Endometrium (tissue), 2 donors: Measurements from ENCODE around the gene RIPOR3.
"Not testable (repeated sequence)": the region's sequence is repeated elsewhere in the genome, so short reads cannot be mapped to it uniquely, and the experiment has no call there.

Experiments used
- FAIRE-seq: peaks from 2 replicates; lab custom pipeline; 2012; peaks lifted over from hg19 to GRCh38; lab: Jason Lieb, UNC
- donor health status: control.
- donor health status: control.

RIPOR3 gene

DNA sequence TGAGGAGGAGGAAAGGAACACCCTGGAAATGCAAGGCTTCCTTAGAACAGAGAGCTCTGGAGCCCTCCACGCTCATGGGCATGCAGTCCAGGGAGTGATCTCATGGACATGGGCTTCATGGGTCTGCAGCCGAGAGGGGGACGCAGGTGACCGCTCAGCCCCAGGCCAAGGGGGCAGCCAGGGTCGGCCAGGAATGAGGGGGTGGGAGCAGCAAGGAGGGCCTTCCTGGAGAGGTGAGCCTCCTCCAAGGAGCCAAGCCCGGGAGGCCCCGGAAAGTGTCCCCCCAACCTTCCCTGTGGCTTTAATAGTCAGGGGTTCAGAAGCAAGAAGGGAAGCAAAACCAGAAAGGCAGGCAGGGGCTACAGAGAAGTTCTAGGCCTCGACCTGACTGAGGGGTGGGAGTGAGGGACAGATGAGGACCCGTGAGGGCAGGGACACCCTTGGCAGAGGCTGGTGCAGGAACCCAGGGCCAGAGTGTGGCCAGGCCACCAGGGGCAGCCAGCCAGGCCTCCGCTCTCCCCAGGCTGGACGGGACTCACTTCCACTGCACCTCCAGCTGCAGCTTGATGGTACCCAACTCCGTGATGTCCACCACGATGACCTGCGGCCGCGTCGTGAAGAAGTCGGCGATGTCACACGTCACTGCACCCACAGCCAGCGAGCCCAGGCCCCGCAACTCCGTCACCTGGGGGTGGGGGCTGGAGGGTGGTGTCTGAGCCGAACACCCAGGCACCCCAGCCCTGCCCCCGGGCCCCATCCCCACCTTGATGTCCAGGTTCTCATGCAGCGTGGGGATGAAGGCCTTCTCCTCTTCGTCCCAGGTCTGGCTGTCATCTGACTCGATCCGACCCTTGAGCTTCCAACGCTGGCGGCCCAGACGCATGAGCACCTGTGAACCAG lies 83.2 kb downstream of the RIPOR3 start:
- FAIRE-seq = no peak

DNA sequence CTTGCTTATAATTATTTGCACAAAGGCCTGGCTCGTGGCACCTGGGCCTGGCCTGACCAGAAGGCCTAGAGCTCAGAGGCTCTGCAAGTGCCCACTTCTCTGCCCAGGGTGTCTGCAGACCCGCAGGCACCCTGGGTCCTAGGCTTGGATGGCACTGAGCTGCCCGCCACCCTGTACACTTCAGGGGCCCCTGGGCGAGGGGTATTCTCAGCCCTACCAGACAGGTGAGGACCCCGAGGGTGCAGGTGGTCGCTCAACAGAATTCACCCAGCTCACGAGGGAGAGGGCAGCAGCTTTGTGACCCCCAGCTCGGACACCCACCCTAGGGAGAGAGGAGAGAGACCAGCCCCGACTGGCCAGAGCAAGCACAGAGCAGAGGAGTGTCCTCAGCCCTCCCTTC lies 83.9 kb downstream of the RIPOR3 start:
- no peak for FAIRE-seq

DNA sequence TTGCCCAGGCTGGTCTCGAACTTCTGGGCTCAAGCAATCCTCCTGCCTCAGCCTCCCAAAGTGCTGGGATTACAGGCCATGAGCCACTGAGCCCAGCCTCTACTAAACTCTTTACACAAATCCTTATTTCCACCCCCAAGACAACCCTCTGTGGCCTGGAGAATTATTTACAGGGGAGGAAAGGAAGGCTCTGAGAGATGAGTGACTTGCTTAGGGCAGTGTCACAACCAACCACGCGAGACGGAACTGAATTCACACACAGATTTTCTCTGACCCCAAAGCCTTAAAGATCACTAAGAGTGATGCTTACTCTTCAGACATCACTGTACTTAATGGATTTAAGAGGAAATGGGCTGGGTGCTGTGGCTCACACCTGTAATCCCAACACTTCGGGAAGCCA lies 86.2 kb downstream of the RIPOR3 start:
- no peak for FAIRE-seq

DNA sequence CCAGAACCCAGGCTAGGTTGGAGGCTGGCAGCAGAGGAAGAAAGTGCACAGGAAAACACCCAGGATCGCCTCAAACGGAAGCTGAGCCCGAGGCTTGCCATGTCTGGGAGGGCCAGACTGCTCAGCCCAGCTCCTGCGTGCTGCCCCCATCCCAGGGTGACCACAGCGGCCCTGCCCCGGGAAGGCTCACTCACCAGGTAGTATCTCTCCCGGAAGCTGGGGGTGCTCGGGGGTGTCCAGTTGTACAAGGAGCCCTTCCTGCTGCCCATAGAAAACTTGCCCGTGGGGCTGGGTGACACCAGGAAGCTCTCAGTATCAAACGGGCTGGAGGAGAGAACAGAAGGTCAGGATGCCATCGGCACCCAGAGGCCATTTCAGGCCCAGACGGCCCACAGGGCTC lies 86.9 kb downstream of the RIPOR3 start:
- no peak for FAIRE-seq

DNA sequence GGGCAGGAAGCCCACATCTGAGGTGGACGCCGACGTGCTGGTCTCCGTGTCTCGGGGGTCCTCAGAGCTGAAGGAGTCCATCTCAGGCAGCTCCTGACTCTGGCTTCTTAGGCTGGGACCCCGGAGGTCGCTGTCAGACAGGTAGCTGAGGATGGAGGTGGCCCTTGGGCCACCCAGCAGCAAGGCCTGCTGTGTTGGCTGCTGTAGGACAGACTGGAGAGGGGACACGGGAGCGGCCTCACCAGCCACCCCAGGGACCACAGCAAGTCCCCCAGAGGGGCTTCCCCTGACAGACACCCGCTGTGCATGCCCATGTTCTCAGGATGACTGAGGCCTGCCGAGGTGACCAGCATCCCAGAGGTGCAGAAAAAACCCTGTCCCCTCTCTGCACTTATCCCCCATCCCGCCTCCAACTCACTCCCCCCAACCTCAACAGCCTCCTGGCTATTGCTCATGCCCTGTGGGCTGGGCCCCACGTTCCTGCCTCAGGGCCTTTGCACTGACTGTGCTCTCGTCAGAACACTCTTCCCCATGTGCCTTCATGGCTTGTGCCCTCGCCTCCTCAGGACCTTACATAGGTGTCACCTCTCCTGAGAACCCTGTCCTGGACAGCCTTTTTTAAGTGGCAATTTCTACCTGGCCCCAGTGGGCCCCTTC lies 88.8 kb downstream of the RIPOR3 start:
- FAIRE-seq = no peak

DNA sequence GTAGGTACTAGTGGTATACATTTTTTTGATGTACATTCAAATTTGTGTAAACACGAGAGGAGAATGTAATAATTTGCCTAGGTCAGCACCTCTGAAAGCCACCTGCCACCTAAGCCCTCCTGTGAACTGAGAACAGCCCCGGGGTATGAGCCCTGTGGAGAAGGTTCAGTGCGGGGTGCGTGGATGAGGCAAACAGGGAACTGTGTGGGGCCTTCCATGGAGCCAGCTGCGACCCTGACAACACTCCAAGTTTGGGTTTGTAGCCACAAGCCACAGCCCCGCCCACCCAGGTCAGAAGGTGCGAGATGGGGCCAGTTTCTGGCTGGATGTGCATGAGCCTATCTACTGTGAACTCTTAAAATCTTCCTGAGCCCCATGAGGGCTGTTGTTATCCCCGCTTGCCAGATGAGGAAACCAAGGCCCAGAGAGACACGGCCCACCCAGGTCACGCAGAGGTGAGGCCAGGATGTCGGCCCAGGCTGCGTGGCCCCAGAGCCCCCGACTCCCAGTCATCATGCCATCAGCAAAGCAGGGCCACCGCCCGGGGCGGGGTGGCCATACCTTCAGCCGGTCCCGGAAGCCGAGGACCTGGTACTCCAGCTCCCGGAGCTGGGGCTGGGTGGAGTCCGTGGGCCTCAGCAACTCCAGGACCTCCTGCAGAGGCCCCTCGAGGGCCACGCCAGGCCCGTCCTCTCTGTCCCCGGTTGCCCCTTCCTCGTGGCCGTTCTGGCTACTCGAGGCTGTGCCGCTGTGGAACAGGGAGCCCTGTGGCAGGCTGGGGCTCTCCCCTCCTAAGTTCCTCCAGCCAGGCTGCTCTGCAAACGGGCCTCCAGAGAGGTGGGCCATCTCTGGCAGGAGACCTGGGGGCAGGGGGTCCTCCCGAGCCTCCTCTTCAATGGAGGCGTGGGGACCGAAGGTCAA lies 89.6 kb downstream of the RIPOR3 start:
- no peak for FAIRE-seq

DNA sequence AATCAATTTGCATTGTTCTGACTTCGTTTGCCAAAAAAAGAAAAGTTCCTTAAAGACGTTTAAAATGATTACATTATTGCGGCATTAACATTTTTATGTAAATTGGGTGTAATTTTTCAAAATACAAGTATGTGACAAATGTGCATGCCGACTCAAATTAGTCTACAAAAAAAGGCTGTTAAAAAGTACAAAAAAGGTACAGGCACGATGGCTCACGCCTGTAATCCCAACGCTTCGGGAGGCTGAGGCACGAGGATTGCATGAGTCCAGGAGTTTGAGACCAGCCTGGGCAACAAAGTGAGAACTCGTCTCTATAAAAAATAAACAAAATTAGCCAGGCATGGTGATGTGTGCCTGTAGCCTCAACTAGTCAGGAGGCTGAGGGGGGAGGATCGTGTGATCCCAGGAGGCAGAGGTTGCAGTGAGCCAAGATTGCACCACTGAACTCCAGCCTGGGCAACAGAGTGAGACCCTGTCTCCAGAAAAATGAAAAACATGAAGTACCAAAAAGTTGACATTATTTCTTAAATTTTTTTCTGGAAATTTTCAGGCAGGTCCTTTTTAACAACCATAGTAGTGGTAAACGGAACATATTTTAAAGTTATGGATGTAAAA lies 91.0 kb downstream of the RIPOR3 start:
- FAIRE-seq = no peak

DNA sequence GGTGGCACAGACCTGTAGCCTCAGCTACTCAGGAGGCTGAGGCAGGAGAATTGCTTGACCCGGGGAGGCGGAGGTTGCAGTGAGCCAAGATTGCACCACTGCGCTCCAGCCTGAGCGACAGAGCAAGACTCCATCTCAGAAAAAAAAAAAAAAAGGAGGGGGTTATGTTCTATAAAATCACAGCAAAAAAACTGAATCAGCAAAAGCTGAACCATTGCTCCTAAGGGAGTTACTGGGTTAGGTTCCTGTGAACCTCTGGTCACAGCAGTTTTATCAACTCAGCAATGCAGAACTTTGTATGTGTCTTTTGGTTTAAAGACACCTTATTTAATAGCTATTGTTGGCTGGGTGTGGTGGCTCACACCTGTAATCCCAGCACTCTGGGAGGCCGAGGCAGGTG lies 92.6 kb downstream of the RIPOR3 start:
- not testable (repeated sequence) for FAIRE-seq

DNA sequence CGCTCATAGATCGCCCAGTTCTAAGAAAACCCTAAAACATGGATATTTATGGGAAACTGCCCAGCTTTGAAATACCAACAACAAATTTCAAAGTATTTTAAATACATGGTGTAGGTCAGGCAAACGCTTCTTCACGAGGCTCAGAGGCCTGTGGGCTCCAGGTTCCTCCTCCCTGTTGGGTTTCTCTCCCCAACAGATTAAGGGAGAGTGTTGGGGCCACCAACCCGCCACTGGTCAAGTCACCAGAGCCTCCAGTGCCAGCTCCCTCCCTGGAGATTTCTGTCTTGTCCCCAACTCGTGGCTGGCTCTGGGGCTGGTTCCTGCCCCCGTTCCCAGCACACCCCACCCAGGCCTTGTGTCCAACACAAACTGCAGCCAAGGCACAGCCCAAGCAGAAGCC lies 93.3 kb downstream of the RIPOR3 start:
- no peak for FAIRE-seq

DNA sequence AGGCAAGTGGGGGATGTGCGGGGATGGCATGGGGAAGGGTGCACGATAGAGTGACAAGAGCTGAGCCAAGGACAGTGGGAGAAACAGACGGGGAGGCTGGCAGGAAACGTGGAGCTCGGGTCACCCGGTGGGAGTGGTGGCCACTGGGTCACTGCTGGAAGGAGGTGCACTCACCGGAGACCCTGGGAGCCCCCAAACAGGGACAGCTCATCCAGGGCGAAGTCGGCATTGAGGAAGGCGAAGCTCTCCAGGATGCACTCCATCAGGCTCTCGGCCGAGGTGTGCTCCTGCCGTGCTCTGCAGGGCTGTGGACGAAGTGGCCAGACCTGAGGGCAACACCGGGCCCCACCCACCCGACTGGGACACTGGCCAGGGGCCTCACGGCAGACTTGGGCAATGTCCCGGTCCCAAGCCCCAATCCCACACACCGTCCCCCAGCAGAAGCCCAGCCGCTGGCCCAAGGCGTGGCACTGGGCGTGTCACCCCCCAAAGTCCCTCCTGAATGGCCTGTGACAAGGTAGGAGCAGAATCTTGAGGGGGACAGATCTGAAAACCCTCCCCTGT lies 93.9 kb downstream of the RIPOR3 start:
- FAIRE-seq = no peak

DNA sequence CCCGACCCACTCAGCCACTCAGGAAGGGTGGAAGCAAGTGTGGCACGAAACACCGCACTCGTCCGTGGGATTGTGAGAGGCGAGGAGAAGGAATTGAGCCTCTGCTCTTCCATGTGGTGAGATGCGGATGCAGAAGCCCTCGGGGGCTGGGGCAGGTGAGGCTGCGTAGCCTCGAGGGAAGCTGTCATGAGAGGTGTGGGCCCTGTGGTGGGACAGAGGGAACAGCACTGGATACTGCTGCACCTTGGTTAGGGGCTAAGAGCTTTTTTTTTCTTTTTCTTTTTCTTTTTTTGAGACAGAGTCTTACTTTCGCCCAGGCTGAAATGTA lies 94.7 kb downstream of the RIPOR3 start:
- FAIRE-seq = no peak

DNA sequence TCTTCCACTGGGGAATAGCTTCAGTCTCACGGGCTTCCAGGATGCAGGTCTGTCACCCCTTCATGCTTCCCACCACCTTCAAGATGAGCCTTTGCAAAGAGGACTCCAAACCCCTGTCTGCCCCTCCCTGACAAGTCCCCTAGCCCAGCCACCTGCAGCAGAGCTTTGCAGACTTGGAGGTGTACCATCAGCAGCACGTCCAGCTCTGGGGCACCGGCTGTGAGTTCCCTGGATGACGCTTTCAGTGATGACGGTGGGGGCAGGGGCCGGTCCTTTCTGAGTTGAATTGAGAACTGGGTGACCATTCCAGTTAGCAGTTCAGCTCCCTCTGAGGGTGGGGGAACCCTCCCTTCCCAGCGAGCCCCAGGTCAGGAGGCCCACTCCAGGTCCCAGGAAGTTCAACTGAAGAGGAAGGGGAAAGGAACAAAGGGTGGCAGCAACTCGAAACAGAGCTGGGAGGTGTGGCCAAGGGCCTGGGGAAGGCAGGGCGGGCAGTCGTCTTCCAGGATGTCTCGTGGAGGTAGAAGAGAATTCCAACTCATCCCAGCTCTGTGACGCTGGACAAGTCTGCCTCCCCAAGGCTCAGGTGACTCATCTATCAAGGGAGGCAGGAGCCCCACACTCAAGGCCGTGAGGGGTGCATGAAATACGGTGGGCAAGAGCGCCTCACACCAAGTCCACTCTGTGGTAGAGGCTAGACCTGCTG lies 95.2 kb downstream of the RIPOR3 start:
- no peak for FAIRE-seq

DNA sequence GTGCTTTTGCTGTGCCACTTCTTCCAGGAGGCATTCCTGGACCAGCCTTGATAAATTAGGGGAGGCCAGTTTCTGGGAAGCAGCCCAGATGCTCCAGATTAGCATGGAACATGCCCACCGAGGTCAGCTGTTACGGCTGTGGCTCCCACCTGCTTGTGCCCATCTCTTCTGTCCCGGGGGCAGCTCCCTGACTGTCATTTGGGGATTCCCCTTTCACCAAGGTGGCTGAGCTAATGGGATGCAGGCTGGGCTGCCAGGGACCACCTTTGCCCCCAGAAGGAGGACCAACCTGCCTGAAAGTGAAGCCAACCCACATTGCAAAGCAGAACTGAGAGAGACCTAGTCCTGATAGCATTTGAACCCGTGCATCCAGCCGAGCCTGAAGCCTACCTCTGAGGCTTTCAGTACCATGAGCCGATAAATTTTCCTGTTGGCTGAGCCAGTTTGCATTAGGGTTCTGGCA lies 95.9 kb downstream of the RIPOR3 start:
- no peak for FAIRE-seq

DNA sequence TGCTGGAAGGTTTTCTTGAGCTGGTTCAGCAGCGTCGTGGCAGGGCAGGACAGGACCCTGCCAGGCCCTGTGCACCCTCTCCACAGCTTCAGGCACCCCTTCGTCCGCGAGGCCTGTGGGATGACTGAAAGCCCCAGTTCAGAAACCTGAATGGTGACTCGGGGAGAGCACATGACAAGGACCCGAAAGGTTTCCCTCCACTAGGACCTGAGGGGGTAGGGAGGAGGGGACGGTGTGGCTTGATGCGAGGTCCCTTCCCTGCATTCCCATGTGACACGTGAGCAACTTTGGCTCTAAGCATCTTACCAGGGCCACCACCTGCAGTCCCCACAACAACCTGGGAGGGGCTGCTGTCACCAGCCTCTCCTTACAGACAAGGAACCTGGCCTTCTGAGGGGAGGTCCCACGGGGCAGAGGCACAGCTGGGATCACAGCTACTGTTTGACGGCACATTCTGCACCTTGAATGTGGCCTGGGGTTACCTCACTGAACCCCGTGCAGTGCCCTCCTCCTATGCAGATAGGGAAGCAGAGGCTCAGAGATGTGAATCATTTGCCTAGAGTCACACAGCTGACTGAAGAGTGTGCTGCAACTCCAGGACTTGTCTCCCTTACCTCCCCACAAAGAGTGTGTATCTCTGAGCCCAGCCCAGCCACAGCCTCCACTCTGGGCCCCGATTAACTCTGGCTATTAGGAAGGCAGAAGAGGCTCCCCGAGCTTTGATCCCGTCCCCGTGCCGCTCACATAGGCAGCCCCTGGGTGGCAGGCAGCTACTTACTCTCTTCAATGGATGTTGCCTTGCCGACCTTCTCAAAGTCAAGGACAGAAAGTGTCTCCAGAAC lies 96.5 kb downstream of the RIPOR3 start:
- no peak for FAIRE-seq

DNA sequence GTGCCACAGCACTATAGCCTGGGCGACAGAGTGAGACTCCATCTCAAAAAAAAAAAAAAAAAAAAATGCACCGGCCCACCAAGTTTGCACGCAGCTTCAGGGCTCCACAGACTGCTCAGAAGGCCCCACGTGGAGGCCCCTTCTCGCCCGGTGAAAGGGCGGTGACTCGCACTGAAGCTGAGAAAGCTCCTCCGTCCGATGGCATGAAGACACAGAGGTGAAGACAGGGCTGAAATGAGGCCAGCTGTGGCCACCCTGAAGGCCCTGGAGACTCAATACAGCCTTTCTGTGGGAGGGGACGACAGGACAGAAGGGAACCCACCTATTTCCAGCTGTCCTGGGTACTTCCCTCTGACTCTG lies 97.1 kb downstream of the RIPOR3 start:
- no peak for FAIRE-seq

DNA sequence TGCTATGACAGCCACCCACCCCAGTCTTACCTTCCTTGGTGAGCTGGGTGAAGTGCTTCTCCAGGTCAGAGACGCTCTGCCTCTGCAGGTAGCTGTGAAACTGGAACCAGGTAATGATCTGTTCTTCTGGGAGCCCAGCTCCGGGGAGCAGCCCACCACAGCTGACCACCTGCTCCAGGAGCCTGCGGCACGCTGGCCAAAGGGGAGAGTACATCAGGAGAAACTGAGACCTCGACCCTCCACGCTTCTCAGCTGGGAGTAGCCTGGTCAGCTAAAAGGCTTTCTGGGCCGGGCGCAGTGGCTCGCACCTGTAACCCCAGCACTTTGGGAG lies 98.4 kb downstream of the RIPOR3 start:
- FAIRE-seq = no peak

DNA sequence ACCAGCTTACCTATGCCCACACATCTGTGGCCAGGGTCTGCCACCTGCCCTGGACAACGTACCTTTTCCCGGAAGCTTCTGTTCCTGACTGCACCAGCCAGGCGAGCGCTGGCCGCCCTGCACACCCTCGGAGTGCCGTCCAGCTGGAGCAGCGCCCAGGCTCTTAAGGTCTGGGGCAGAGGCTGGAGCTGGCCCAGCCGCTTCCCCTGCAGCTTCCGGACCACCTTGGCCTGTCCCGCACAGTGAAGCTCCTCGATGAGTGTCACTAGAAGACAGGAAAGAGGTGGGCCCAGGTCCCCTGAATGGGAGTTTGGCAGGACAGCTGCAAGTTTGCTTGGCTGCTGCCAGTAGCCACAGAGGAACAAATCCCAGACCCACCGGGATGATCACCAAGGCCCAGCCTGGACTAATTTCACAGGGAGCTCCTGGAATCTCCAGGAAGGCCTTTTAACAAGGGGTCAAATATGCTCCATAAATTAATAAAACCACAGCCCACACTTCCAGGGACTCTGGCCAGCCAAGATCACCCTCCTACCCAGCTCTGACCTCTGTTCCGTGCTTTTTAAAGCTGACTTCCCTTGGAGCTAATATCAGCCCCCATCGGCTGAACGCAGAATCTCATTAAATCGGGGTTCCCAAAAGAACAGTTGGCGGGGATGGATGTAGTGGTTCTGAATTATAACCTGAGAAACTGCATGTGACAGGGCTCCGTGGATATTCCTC lies 98.9 kb downstream of the RIPOR3 start:
- no peak for FAIRE-seq

DNA sequence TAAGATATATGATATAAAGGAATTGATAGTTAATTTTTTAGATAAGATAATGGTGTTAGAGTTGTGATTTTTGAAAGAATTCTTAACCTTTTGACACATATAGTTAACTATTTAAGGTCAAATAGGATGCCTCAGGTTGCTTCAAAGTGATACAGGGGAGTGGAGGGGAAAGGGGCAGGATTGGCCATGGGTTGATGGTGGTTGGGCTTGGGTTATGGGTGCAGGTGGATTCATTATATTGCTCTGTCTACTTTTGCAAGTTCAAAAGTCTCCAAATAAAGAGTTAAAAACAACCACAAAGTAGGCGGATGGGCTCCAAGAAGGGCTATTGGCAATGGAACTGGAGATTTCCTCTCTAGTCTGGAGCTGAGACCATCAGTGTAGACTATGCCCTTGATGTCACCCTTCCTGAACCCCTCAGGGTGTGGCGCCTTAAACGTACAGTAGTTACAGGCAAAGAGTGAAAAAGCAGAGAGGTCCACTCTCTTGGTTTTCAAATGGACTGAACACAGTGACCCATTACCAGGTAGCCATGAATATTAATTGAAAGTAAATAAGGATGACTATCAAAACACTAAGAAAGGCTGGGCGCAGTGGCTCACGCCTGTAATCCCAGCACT lies 100.0 kb downstream of the RIPOR3 start:
- no peak for FAIRE-seq

DNA sequence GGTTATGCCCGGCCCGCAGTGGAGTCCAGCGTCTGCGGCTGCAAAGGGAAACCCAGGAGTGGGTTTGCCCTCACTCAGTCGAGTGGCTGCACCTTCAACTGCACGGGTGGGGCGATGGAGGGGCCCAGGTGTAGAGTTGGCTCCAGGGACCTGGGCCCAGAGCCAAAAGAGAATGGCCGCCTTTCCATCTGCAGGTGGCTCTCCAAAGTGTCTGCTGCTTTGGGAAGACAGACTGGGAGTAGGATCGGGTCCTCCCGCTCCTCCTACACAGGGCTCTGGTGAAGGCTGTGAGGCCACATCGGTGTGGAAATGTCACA lies 101.0 kb downstream of the RIPOR3 start:
- no peak for FAIRE-seq
